GM23338 (cell line): ENCODE data around the gene C17orf50. TPM values are rescaled to one million over a fixed set of nuclear protein-coding genes. Genes with fewer than 3 reads are reported as not detected.

Experiments
- ATAC-seq: fragments of 200-7000 bp; cut with Tn5 transposase; 3 replicates; pipeline ENCODE4 v1.9.1; 2020
- DNase-seq: peaks from one replicate; pipeline ENCODE4 v3.0.0-alpha.2; 2015; ENCODE audit warnings: low spot score
- H2AFZ ChIP-seq: fragments of 200-600 bp; sonication (generic); 2 replicates; pipeline ENCODE4 v1.8.0; 2016; ENCODE audit warnings: antibody characterized with exemption, mild to moderate bottlenecking, moderate library complexity
- H3F3A ChIP-seq: fragments of 200-600 bp; sonication (generic); replicated peaks from 2 replicates; pipeline ENCODE4 v1.8.0; 2017; ENCODE audit warnings: antibody characterized with exemption, mixed run types, low read depth
- H3K27ac ChIP-seq: fragments of 200-600 bp; sonication (generic); 2 replicates; pipeline ENCODE4 v1.6.1; 2016; ENCODE audit warnings: low read depth
- H3K27me3 ChIP-seq: fragments of 200-600 bp; sonication (generic); 2 replicates; pipeline ENCODE4 v1.8.0; 2016; ENCODE audit warnings: mild to moderate bottlenecking, mixed run types, moderate library complexity; ENCODE audit not compliant: insufficient read depth
- H3K36me3 ChIP-seq: fragments of 200-600 bp; sonication (generic); 2 replicates; pipeline ENCODE4 v1.8.0; 2016; ENCODE audit warnings: mild to moderate bottlenecking; ENCODE audit not compliant: insufficient read depth
- H3K4me1 ChIP-seq: fragments of 200-600 bp; sonication (generic); 2 replicates; pipeline ENCODE4 v1.8.0; 2016; ENCODE audit warnings: mild to moderate bottlenecking, moderate library complexity; ENCODE audit not compliant: insufficient read depth
- H3K4me2 ChIP-seq: fragments of 200-600 bp; sonication (generic); 2 replicates; pipeline ENCODE4 v1.7.1; 2017; ENCODE audit warnings: mixed run types
- H3K4me3 ChIP-seq: fragments of 200-600 bp; sonication (generic); 2 replicates; pipeline ENCODE4 v1.6.1; 2016; ENCODE audit warnings: mixed run types
- H3K79me2 ChIP-seq: fragments of 200-600 bp; sonication (generic); replicated peaks from 2 replicates; pipeline ENCODE4 v1.8.0; 2017; ENCODE audit warnings: mild to moderate bottlenecking; ENCODE audit not compliant: insufficient read depth
- H3K9me2 ChIP-seq: fragments of 200-600 bp; sonication (generic); 2 replicates; pipeline ENCODE4 v1.8.0; 2017; ENCODE audit not compliant: insufficient read depth
- H4K20me1 ChIP-seq: fragments of 200-600 bp; sonication (generic); replicated peaks from 2 replicates; pipeline ENCODE4 v1.8.0; 2017; ENCODE audit warnings: mild to moderate bottlenecking; ENCODE audit not compliant: insufficient read depth
- H3K27ac Mint-ChIP-seq: 2 replicates; pipeline ENCODE4 v1.8.0; 2020; ENCODE audit warnings: inconsistent platforms, mild to moderate bottlenecking, moderate library complexity, mixed read lengths
- H3K27me3 Mint-ChIP-seq: 3 replicates; pipeline ENCODE4 v1.8.0; 2022; ENCODE audit warnings: low read depth, mild to moderate bottlenecking, moderate library complexity, mixed read lengths, inconsistent platforms; ENCODE audit not compliant: insufficient read depth, poor library complexity
- H3K36me3 Mint-ChIP-seq: 3 replicates; pipeline ENCODE4 v1.8.0; 2021; ENCODE audit warnings: low read depth, mild to moderate bottlenecking, inconsistent platforms, moderate library complexity, mixed read lengths
- H3K4me1 Mint-ChIP-seq: 3 replicates; pipeline ENCODE4 v1.8.0; 2020; ENCODE audit warnings: mild to moderate bottlenecking, inconsistent platforms, mixed read lengths
- H3K4me3 Mint-ChIP-seq: 3 replicates; pipeline ENCODE4 v1.8.0; 2021; ENCODE audit warnings: moderate library complexity, mild to moderate bottlenecking, inconsistent platforms, mixed read lengths
- H3K9me3 Mint-ChIP-seq: 3 replicates; pipeline ENCODE4 v1.8.0; 2020; ENCODE audit warnings: moderate library complexity, mild to moderate bottlenecking, inconsistent platforms, mixed read lengths
- CTCF ChIP-seq, 2 experiments: fragments of 200-600 bp in 1 of 2; sonication (generic) in 1 of 2; conservative IDR thresholded peaks; 2 replicates each; pipeline versions ENCODE4 v1.5.1 to v1.6.1; 2016 to 2017; ENCODE audit warnings: antibody characterized with exemption in 2 of 2, low read depth in 2 of 2, mild to moderate bottlenecking in 2 of 2, moderate library complexity in 1 of 2
- ETS1 ChIP-seq: IDR thresholded peaks from 2 replicates; pipeline ENCODE4 v1.6.1; 2016; ENCODE audit warnings: antibody characterized with exemption
- EZH2 ChIP-seq: fragments of 200-600 bp; sonication (generic); IDR thresholded peaks from one replicate; pipeline ENCODE4 v1.8.0; 2017; ENCODE audit warnings: antibody characterized with exemption, mild to moderate bottlenecking, low read depth; ENCODE audit not compliant: unreplicated experiment
- NANOG ChIP-seq: IDR thresholded peaks from 2 replicates; pipeline ENCODE4 v1.6.1; 2016; ENCODE audit warnings: antibody characterized with exemption, borderline replicate concordance
- POLR2AphosphoS5 ChIP-seq: IDR thresholded peaks from 2 replicates; pipeline ENCODE4 v1.6.1; 2016; ENCODE audit warnings: antibody characterized with exemption, low read depth
- REST ChIP-seq: IDR thresholded peaks from one replicate; pipeline ENCODE4 v1.6.1; 2018; ENCODE audit warnings: antibody characterized with exemption; ENCODE audit not compliant: unreplicated experiment
- STAT1 ChIP-seq: IDR thresholded peaks from one replicate; pipeline ENCODE4 v1.6.1; 2016; ENCODE audit warnings: antibody characterized with exemption; ENCODE audit not compliant: unreplicated experiment
- ZNF114 ChIP-seq: fragments of 250-450 bp; sonication (Bioruptor Pico); IDR thresholded peaks from 2 replicates; pipeline ENCODE4 v1.5.0; 2020; ENCODE audit warnings: mild to moderate bottlenecking, moderate library complexity
- ZNF331 ChIP-seq: fragments of 250-450 bp; sonication (Bioruptor Pico); IDR thresholded peaks from 2 replicates; pipeline ENCODE4 v1.5.0; 2020; ENCODE audit warnings: low read depth, mild to moderate bottlenecking, moderate library complexity
- polyA plus RNA-seq: library from polyadenylated mRNA; unstranded; fragments of >200 nt; fragmentation: Nextera tagmentation; extraction: Ambion mirVana; gene quantifications from 2 replicates; pipeline ENCODE4 v1.2.1, GENCODE V29; 2016
- total RNA-seq: library from RNA; depleted of rRNA; stranded (reverse); fragments of >200 nt; shearing (Covaris generic); gene quantifications from 2 replicates; pipeline ENCODE4 v1.2.3, GENCODE V29; 2014

The C17orf50 gene
- total and polyA plus RNA-seq, 2 experiments from 2014 or later = 0.74 to 1.6 TPM

- Mint-ChIP-seq H3K4me1 (peaks cover 40% of the 10 kb centered on the region), H3K27me3 (peaks cover 2% of the 10 kb centered on the region), H3K9me3 (no peaks in the 10 kb centered on the region), H3K4me3 (no peak overlapping the region), H3K27ac (no peak overlapping the region), H3K36me3 (no peaks in the 10 kb centered on the region)
- DNase-seq = no peak
- H4K20me1 ChIP-seq = no peaks in the 10 kb centered on the region
- peak; percentile 48 to 53 for TF ChIP-seq CTCF (conservative IDR thresholded peaks at IDR 0.05; ENCODE audit: low read depth in 2 of 2)
- no peak for TF ChIP-seq NANOG
- H3K9me2 ChIP-seq = no peaks in the 10 kb centered on the region
- H3K79me2 ChIP-seq = no peaks in the 10 kb centered on the region
- H3K27ac ChIP-seq = no peak overlapping the region
- no peaks in the 10 kb centered on the region for H3K36me3 ChIP-seq
- H3K27me3 ChIP-seq = no peaks in the 10 kb centered on the region
- ATAC-seq = no peak
- peaks cover 2% of the 10 kb centered on the region; the same call in 1 of the 2 replicates for H3F3A ChIP-seq
- no peak overlapping the region for H3K4me3 ChIP-seq
- no peak overlapping the region for H3K4me2 ChIP-seq
- H2AFZ ChIP-seq = no peak overlapping the region
- H3K4me1 ChIP-seq = peaks cover 14% of the 10 kb centered on the region
Measured at GRCh38 chr17:35769895-35770486, 9.3 kb downstream of the C17orf50 start.

GRCh38 chr17:35773129-35773528 is 12.4 kb downstream of the C17orf50 start:
- no peaks in the 10 kb centered on the region for H3K9me3 Mint-ChIP-seq
- H4K20me1 ChIP-seq = no peaks in the 10 kb centered on the region

More at GRCh38 chr17:35773129-35773528, 12.4 kb downstream of the C17orf50 start:
- DNase-seq (no peak), ATAC-seq (no peak)
- no peaks in the 10 kb centered on the region for H3K9me2 ChIP-seq
- no peaks in the 10 kb centered on the region for H3K27me3 ChIP-seq
- H3K4me1 ChIP-seq = peaks cover 13% of the 10 kb centered on the region
- no peak for TF ChIP-seq POLR2AphosphoS5
- no peak for TF ChIP-seq ZNF331 (CRISPR knock-in tag)
- TF ChIP-seq EZH2 = no peak
- no peak for TF ChIP-seq ETS1
- TF ChIP-seq ZNF114 (CRISPR knock-in tag) = no peak
- no peak for TF ChIP-seq STAT1
- TF ChIP-seq REST = no peak
- no peak for TF ChIP-seq CTCF (conservative IDR thresholded peaks at IDR 0.05; ENCODE audit: low read depth in 2 of 2)
- no peaks in the 10 kb centered on the region for H3K36me3 Mint-ChIP-seq
- H3K27ac Mint-ChIP-seq = no peak overlapping the region
- H3K27me3 Mint-ChIP-seq = peaks cover 2% of the 10 kb centered on the region
- peaks cover 34% of the 10 kb centered on the region for H3K4me1 Mint-ChIP-seq
- H3K79me2 ChIP-seq = no peaks in the 10 kb centered on the region
- H3K4me2 ChIP-seq = no peak overlapping the region
- no peaks in the 10 kb centered on the region for H3F3A ChIP-seq
- peak overlapping the region; percentile 97 for H2AFZ ChIP-seq
- no peak overlapping the region for H3K4me3 Mint-ChIP-seq
- no peak overlapping the region for H3K4me3 ChIP-seq
- H3K27ac ChIP-seq = no peak overlapping the region
- H3K36me3 ChIP-seq = no peaks in the 10 kb centered on the region
